Ishikawa (cell line): Measurements from ENCODE around the gene HIGD1C.

Experiments
- CREB1 ChIP-seq: IDR thresholded peaks from 2 replicates; pipeline ENCODE4 v1.6.1; 2012; ENCODE audit warnings: low read depth
- EP300 ChIP-seq: IDR thresholded peaks from 2 replicates; pipeline ENCODE4 v1.6.1; 2012; ENCODE audit warnings: borderline replicate concordance
- TAF1 ChIP-seq: IDR thresholded peaks from 2 replicates; pipeline ENCODE4 v1.6.1; 2012; ENCODE audit warnings: low read depth, mild to moderate bottlenecking
- TCF12 ChIP-seq: IDR thresholded peaks from 2 replicates; pipeline ENCODE4 v1.6.1; 2012; ENCODE audit warnings: low read depth
- TF ChIP-seq, protein P1 (sequence below): IDR thresholded peaks from 2 replicates; pipeline ENCODE4 v1.6.1; 2012

DNA sequence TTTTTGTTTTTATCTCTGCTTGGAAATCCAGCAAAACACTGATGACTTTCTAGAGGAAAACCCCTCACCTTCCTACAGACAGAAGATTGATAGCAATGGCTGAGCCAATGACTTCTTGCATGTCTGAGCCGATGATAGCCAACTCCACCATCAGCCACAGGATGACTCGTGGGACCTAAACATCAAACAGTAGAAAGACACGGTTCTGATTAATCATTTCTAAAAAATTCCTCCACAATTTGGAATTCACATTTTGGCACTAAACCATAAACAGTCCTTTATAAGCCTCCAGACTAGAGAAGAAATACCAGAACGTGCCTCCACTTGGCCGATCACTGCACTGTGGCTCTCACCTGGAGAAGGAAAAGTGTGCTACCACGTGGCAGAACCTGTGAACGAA, 47.9 kb downstream of the HIGD1C start:
- TF ChIP-seq, protein P1, sequence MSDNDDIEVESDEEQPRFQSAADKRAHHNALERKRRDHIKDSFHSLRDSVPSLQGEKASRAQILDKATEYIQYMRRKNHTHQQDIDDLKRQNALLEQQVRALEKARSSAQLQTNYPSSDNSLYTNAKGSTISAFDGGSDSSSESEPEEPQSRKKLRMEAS = no peak
- TF ChIP-seq TCF12 (no peak), TAF1 (no peak), CREB1 (no peak), EP300 (no peak)
